ENCODE data around the gene HMCN2.
A peak's percentile ranks its signal among the peaks of the same experiment; 100 is the strongest.

The HMCN2 gene

DNA sequence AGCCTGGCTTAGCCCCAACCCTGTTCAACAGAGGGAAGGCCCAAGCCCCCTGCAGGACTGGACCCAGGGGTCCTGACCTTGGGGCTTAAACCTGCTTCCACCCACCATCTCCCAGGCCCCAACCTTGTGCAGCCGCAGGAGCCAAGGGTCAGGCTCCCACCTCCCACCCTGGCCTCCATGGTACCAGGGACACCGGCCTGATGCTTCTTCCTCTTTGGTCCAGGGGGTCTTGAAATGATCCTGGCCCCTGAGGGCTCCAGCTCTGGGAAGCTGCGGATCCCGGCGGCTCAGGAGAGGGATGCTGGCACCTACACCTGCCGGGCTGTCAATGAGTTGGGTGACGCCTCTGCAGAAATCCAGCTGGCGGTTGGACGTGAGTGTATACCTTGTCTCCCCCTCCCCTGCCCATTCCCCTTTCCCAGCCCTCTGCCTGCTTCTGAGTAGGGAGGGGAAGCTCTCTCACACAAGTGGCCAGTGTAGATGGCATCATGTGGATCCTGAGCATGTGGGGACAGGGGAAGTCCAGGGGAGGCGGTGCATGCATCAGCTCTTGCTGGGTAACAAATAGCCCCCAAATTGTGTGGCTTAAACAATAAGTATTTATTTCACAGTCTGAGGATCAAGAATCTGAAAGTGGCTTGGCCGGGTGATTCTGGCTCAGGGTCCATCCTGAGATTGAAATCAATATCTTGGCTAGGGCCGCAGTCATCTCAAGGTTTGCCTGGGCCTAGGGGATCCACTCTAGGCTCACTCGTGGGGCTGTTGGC lies 44.3 kb downstream of the HMCN2 start:
- DNase-seq, result no peak

DNA sequence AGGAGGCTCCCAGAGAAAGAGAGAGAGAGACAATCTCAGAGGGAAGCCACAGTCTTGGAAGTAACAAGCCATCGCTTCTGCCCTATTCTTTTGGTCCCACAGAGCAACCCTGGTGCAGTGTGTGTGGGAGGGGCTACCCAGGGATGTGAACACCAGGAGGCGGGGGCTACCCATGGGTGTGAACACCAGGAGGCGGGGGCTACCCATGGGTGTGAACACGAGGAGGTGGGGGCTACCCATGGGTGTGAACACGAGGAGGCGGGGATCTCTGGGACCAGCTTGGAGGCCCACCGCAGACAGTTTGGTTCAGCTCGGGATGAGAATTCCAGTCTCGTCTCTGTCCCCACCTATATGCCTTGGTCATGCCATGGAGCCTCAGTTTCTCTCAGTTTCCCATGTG lies 44.9 kb downstream of the HMCN2 start:
- DNase-seq, result no peak

DNA sequence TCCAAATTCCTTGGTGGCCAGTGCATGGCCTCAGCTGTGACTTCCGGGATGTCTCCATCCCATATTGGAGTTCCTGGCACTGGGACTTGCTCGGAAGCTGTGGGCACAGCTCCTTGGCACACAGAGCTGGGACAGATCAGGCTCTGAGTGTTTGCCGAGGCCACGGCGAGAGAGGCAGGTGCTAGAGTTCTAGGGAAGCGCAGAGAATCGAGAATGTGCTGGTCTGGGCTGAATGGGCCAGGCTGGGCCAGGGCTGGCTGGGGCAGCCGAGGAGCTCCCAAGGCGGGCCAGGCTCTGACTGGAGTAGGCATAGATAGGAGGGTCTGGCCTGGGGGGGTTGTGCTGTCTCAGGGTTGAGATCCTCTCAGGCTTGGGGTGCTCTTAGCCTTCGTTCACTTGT lies 45.4 kb downstream of the HMCN2 start:
- DNase-seq, result no peak

DNA sequence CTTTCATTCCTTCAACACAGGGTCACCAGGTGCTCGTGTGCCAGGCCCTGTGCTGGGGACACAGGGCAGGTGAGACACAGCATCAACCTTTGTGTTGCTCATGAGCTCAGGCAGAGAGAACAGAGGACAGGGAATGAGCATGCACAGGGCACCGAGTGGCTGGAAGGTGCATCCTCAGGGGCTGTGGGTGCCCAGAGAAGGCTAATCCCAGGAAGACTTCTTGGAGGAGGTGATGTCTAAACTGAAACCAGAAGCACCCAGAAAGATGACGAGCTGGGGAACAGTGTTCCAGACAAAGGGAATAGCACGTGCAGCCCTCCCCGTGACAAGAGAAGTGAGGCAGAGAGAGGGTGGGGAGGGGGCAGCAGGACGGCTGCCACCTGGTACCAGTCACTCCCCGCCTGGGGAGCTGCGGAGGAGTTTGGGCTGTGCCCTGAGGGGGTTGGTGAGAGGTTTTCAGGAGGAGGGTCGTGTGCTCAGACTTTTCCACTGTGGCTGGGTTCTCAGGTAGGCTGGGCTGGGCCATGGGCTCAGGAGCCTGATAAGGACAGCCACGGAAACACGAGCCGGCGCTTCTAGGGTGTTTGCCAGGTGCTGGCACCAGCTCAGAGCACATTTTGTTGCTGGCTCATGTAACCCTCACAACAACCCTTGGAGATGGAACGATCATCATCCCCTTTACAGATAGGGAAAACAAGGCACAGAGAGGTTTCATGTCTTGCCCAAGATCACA lies 46.0 kb downstream of the HMCN2 start:
- no peak for DNase-seq

DNA sequence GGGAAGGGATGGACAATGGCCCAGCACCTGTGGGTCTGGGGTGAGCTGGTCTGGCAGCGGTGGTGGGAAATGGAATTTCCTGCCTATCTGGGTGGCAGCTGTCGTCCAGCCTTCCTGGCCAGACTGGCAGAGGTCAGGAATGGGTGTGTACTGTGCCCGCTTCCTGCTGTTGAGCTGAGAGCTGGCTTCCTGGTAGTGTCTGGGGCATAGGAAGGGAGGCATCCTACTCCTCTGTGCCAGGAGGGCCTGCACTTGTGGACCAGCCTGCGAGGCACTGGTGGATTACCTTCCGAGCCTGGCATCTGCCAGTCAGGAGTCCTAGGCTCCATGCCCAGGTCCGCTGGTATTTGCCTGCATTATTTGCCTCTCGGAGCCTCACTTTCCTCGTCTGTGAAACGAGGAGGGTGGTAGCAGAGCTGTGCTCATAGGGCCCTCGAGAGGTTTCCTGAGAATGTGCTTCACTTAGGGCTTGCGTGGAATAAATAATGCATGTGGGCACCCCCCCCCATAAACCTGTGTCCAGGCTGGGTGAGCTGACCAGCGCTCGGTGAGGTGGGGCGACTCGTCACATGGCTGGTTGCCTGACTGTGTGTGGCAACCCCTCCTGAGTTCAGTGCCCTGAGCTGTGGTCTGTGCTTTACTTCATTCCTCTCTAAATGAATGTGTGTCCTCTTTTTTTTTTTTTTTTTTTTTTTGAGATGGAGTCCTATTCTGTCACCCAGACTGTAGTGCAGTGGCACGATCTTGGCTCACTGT lies 47.7 kb downstream of the HMCN2 start:
- no peak for DNase-seq

DNA sequence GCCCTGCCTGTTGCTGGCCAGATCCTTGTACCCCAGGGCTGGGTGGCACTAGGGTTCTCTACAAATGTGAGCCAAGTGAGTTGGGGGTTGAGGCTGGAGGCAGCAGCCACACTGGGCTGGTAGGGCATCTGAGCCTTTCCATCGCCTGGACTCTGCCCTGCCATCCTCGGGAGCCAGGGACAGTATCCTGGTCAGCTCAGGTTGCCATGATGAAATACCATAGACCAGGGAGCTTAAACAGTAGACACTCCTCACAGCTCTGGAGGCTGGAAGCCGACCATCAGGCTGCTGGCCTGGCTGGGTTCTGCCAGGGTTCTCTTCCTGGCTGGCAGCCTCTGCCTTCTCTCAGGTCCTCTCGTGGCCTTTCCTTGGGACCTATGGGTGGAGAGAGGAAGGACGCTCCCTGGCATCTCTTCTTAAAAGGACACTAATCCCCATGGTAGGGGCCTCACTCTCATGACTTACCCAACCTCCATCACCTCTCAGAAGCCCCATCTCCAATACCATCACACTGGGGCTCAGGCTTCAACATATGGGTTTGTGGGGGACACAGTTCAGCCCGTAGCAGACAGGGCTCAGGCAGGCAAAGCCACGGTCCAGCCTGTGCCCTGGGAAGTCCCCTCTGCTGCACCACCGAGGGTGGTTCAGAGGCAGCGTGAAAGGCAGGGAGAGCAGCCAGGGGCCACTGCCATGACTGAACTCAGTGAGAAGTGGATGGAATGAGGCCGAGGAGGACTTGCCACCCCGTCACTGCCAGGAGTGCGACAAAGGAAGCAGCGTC lies 50.1 kb downstream of the HMCN2 start:
- DNase-seq, result no peak

DNA sequence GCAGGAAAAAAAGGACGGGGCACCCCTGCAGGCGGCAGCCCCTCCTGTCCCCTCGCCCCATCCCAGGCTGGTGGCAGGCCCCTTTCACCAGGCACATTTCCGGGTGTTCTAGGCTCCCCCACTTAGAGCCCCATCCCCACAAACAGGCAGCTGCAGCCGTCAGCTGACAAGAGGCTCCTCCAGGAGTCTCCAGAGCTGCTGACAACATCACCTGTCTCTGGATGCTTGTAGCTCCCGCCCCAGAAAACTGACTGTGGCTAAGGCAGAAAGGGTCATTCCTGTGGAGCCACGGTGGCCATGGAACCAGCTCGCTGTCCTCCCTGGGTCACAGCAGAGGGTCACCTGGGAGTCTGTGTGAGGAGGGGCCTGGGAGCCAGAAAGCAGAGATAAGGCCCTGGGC lies 50.9 kb downstream of the HMCN2 start:
- DNase-seq, result no peak

DNA sequence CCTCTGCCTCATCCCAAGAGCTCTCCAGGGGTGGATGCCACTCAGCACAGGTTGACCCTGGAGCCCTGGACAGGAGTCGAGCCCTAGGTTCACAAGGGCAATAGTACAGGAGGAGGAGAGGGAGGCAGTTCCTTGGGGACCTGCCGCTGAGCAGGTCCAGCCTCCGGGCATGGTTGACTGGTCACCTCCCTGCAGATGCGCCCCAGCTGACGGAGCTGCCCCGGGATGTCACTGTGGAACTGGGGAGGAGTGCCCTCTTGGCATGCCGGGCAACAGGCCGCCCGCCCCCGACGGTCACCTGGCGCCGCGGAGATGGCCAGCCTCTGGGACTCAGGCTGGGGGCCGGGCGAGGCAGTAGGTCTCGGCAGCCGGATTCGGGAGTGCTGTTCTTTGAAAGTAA lies 53.7 kb downstream of the HMCN2 start:
- DNase-seq, result no peak

DNA sequence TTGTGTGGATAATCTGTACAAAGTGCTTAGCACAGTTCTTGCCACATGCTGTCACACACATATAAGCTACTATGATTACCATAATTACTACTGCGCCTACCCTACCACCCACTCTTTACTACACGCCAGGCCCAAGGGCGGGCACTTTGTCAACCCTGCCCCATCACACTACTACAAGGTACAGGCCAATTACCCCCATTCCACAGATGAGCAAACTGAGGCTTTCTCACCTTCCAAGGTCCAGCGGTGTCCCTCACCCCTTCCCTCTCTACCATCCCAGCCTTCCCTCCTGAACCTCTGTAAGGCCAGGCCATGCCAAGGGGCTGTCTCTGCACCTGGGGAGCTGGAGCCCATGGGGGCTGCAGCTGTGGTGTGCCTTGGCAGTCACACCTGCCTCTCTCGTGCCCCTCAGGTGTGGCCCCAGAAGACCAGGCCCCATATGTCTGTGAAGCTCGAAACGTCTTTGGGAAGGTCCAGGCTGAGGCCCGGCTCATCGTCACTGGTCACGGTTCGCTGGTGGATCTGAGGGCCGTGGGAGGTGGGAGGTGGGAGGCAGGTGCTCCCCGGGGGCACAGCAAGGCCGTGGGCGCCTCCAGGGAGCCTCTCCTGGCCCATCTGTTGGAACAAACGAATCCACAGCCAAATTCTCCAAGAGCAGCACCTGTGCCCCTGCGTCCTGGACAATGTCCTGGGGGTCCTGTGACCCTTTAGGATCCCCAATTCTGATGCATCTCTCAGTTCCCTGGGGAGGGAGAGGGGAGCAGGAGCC lies 54.6 kb downstream of the HMCN2 start:
- DNase-seq, result no peak

DNA sequence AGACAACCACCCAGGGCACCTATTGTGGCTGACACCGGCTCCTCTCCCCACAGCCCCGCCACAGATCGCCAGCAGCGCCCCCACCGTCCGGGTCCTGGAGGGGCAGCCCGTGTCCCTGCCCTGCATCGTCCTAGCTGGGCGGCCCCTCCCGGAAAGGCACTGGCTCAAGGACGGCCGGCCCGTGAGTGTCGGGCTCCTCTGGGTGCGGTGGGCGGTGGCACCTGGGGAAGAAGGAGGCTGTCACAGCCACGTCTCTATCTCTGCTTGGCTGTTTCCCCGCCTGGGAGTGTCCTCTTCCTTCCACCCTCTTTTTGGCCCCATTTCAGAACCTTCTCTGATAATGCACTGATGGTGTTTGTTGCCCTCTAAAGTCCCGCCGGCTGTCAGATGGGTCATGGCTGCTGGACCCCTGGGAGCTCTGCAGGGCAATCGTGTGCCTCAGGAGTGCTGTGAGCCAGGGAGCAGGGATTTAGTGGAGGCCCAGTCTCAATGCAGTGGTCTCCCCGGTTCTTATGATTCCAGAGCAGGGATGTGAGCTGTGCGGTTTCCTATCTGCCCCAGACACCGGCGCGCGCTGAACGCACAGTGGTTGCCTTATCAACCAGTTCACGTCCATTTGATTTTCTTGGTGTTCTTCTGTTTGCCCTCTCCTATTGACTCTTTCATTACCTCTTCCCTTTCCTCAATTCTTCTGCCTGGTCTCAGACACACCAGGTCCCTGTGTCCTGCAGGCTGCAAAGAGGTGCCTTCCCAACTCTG lies 55.3 kb downstream of the HMCN2 start:
- no peak for DNase-seq

DNA sequence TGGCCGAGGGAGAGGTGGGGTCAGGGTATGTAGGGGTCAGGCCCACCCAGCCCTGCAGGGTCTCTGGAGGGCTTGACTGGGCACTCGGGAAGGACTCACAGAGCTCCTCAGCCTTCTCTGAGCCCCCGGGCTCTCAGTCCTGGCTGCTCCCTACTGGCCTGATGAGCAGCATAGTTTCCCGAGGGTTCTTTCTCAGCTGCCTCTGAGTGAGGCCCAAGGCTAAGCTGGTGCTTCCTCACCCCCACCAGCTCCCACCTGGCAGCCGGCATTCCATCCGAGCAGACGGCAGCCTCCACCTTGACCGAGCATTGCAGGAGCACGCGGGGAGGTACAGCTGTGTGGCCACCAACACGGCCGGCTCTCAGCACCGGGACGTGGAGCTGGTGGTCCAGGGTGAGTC lies 56.0 kb downstream of the HMCN2 start:
- no peak for DNase-seq

DNA sequence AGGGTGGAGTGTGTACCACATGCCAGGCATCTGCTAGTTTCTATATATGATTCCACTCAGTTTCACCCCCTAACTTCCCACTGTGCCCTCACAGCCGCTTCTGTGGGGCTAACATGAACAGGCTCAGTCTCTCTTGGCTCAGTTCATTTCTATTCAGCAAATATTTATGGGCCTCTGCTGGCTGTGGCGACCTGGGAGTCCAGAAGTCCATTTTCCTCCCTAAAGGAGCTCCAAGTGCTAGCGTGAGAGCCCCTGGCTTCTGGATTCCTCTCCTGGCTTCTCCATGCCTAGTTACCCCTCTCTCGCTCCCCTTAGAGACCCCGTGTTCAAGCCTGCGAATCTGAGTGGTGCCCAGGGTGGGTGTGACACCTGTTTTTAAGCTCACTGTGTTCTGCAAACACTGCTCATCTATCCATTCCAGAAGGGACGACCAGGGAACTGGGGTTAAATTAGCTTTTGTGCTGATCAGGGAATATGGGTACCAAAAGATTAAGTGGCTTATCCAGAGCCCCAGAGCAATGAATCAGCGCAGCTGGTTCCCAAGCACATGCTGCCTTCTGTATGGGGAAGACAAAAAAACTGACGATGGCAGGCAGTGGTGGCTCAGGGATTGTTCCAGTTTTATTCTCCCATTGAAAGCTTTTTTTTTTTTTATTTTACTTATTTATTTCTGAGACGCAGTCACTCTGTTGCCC lies 57.6 kb downstream of the HMCN2 start:
- DNase-seq, result peak in 1 of 14 donors; percentile 10

DNA sequence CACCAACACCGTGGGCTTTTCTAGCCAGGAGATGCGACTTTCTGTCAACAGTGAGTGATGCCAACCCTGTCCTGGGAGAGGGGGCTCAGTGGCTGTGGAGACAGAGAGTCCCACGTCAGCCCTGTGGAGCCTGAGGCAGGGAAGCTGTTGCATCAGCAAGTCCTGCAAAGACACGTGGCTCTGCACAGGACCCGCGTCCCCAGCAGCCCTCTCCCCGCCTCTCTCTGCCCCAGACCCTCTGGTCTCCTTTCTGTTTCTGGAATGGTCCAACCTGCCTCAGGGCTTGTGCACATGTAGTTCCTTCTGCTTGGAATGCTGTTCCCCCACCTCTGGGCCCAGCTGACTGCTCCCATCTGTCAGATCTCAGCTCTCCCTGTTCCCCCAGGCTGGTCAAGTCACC lies 60.4 kb downstream of the HMCN2 start:
- DNase-seq, result no peak

DNA sequence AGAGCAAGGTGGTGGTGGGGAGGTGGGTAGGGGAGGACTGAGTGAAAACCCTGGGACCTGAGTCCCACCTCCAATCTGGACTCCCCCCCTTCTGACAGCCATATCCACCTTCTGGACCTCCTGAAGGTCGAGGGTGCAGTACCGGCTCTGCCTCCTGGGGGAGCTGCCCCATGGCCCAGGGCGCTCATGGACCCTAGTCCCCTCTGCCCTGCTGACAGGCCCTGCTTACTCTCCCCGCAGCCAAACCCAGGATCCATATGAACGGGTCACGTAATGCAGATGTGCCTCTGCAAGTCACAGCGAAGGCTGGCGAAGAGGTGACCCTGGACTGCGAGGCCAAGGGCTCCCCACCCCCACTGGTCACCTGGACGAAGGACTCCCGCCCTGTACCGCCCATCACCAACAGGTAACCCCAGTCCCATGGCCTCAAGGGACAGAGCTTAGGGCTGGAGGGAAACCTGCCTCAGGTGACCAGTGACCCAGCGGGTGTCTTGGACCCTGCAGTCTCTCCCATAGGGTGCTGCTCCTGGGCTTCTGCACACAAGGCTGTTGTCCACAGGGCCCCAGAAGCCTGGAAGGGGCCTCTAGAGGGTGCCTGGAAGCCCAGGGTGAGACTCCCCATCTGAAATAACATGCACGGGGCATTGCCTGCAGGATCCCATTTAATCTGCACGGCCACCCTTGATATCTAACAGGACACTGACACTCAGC lies 61.7 kb downstream of the HMCN2 start:
- no peak for DNase-seq

DNA sequence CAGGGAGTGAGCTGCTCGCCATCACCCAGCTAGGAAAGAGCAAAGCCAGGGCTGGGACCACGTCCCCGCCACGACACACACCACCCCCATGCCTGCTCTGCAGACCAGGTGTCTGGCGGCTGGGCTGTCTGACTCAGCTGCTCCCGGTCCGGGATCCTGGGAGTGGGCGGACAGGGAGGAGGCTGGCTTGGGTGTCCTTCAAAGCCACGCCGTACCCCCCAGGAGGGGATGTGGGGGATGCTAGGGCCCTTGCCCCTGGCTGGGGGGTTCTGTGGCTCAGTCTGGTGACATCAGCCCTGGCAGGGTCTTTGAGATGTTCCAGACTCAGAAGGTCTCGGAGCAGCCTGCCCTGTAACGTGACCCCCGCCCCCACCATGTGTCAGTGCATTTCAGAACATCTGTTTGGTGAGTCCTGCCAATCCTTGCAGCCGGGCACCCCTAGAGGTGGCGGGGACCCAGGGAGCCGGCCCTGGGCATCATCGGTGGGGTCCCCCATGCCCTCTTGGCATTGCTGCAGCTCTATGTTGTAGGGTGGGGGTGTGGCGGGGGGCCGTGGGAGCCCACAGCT lies 62.3 kb downstream of the HMCN2 start:
- DNase-seq, result no peak

DNA sequence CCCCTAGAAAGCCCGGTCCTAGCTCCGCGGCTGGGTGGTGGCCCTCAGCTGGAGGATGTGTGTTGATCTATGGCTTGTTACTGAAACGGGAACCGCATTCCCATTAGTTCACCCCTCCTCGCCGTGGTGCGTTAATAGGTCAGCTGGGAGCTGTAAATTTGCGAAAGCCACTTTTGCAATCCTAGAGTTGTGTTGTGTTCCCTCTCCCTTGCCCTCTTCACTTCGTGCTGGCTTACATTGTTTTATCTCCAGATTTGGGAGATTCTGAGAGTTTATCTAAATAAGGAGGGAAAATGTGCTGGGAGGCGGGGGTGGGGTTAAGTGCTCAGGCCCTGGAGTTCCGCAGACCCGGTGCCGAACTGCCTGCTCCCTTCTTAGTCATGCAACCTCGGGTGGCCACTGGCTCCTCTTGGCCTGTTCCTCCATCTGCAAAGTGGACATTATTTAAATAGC lies 62.8 kb downstream of the HMCN2 start:
- DNase-seq, result no peak

DNA sequence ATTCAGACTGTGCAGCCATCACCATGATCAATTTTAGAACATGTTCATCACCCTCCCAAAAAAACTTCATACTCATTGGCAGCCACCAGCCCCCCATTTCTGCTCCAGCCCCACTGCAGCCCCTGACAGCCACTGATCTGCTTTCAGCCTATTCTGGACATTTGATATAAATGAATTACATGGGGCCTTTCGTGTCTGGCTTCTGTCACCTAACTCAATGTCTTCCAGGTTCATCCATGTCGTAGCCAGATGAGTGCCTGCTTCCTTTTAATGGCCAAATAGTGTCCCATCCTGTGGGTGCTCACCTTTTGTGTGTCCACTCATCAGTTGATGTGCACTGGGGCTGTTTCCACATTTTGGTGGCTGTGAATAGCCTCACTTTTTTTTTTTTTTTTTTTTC lies 63.5 kb downstream of the HMCN2 start:
- DNase-seq, result no peak

DNA sequence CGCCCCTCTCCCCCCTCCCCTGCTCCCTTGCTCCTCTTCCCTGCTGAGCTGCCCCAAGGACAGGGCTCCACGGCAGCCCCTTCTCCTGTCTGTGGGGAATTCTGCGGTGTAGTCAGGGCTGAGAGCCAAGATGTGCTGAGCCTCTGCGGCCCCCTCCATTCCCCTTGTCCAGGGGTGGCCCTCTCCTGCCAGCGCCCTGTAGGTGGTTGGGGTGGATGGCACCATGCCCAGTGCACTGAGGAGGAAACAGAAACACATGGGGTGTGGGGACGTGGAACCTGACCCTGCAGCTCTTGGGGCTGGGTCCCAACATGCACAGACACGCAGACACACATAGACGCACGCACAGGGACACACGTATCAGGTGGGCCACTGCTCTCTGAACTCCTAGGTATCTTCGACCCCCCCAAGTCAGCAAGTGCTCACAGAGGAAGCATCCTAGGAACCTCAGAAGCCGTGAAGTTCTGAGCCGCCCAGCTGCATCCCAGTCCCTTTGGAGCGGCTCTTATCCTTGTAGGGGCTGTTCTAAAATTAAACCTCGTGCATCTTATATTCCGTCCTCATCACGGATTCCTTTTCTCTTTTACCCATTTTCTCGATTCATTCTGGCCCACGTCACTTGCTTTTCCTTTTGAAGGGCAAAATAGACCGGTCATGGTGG lies 64.8 kb downstream of the HMCN2 start:
- DNase-seq, result no peak

DNA sequence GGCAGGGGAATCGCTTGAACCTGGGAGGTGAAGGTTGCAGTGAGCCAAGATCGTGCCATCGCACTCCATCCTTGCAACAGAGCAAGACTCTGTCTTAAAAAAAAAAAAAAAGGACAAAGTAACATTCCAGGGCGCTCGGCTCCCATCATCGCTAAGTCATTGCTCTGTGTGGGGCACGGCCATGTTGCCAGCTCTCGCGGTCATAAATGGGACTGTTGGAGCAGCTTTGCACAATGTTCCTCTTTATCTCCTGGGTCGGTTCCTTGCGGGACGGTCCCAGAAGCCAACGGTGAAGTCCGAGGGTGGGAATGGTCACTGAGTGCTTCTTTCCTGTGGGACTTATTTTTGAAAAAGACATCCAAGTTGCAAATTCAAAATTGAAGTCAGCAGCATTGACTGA lies 65.5 kb downstream of the HMCN2 start:
- DNase-seq, result no peak
